Measurements from ENCODE around the gene RXYLT1. TPM values are rescaled to one million over a fixed set of nuclear protein-coding genes. Genes with fewer than 3 reads are reported as not detected.

RXYLT1 gene
- total RNA-seq, 4 donors from 2014 or later, result 6.1 to 15.7 (median 8.8) TPM

DNA sequence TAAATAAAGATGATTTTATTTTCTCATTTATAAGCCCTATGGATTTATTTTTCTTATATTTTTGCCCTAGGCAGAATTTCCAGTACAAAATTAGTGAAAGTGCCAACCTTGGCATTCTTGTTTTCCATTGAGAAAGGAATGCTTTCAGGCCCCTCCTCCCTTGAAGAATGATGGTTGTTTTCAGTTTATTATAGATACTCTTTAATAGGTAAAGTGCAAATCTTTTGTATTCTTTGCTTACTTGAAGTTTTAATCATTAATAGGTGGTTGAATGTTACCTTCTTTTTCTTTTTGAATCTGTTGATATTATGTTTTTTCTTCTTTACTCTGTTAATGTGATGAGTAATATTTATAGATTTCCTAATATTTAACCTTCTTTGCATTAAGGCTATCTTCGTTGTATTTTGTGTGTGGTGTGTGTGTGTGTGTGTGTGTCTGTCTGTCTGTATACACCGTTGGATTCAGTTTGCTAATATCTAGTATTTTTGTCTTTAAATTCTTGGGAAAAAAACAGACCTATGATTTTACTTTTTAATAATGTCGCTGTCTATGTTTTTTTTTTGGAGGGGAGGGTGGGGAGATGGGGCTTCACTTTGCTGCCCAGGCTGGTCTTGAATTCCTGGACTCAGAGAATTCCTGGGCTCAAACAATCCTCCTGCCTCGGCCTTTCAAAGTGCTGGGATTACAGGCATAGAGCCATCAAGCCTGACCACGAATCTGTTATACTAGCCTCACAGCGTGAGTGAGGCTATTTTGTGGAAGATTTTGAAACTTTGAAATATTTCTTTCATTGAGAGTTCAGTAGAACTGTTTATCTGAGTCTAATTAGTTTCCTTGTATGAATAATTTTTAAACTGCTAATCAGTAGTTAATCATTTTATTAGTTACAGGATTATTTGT, 78.3 kb downstream of the RXYLT1 start:
- Histone ChIP-seq H3K27ac (no peak overlapping the region), H3K27me3 (no peaks in the 10 kb centered on the region), H3K4me1 (peaks cover 0 to 8% (median 0%) of the 10 kb centered on the region in 4 donors), H3K4me3 (no peak overlapping the region), H3K9me3 (no peaks in the 10 kb centered on the region), H3K36me3 (no peaks in the 10 kb centered on the region)
- DNase-seq, result no peak
- no peak for TF ChIP-seq POLR2A (IDR thresholded peaks at IDR 0.05)
- TF ChIP-seq, protein P1, sequence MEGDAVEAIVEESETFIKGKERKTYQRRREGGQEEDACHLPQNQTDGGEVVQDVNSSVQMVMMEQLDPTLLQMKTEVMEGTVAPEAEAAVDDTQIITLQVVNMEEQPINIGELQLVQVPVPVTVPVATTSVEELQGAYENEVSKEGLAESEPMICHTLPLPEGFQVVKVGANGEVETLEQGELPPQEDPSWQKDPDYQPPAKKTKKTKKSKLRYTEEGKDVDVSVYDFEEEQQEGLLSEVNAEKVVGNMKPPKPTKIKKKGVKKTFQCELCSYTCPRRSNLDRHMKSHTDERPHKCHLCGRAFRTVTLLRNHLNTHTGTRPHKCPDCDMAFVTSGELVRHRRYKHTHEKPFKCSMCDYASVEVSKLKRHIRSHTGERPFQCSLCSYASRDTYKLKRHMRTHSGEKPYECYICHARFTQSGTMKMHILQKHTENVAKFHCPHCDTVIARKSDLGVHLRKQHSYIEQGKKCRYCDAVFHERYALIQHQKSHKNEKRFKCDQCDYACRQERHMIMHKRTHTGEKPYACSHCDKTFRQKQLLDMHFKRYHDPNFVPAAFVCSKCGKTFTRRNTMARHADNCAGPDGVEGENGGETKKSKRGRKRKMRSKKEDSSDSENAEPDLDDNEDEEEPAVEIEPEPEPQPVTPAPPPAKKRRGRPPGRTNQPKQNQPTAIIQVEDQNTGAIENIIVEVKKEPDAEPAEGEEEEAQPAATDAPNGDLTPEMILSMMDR (IDR thresholded peaks at IDR 0.05), result no peak

Small RNA genes within 50 kb of the gene (small RNA-seq; reads per million reads assigned to genes)
- 0 reads per million in 2 donors for gene AC084357.1

Other genes starting within 250 kb of the RXYLT1 start
- 1 to 10 TPM in 2 of 4 donors, under 1 TPM in 2; 0.35 to 7.4 (median 2.7) TPM for gene DPY19L2, start 111.4 kb upstream of the RXYLT1 start, total RNA-seq
- gene SRGAP1, start 64.8 kb downstream of the RXYLT1 start, total RNA-seq, result 10 to 100 TPM in 3 of 4 donors, 1 to 10 TPM in 1; 5.8 to 92.4 (median 16.4) TPM